IPS-20b (cell line): ENCODE measurements around the gene M1AP.
A peak's percentile ranks its signal among the peaks of the same experiment; 100 is the strongest.

Experiments
- H3K27ac ChIP-seq: one replicate; pipeline ENCODE4 v1.5.1; 2013; ENCODE audit warnings: low read length
- H3K27me3 ChIP-seq: 2 replicates; pipeline ENCODE4 v1.6.1; 2013; ENCODE audit warnings: mild to moderate bottlenecking, low read length, inconsistent platforms; ENCODE audit not compliant: insufficient read depth
- H3K36me3 ChIP-seq: 2 replicates; pipeline ENCODE4 v1.6.1; 2013; ENCODE audit warnings: low read depth, mild to moderate bottlenecking, inconsistent platforms, low read length, moderate library complexity; ENCODE audit not compliant: insufficient read depth
- H3K4me1 ChIP-seq: 2 replicates; pipeline ENCODE4 v1.6.1; 2013; ENCODE audit warnings: mild to moderate bottlenecking, control low read depth, inconsistent platforms, low read length, moderate library complexity; ENCODE audit not compliant: insufficient read depth
- H3K4me3 ChIP-seq: 2 replicates; pipeline ENCODE4 v1.5.1; 2013; ENCODE audit warnings: mild to moderate bottlenecking, low read length, inconsistent platforms
- H3K9ac ChIP-seq: 2 replicates; pipeline ENCODE4 v1.6.1; 2013; ENCODE audit warnings: low read depth, mild to moderate bottlenecking, inconsistent platforms, low read length, moderate library complexity
- H3K9me3 ChIP-seq: 2 replicates; pipeline ENCODE4 v1.6.1; 2013; ENCODE audit warnings: mild to moderate bottlenecking, low read depth, low read length, inconsistent platforms; ENCODE audit not compliant: insufficient read depth

The M1AP gene

DNA sequence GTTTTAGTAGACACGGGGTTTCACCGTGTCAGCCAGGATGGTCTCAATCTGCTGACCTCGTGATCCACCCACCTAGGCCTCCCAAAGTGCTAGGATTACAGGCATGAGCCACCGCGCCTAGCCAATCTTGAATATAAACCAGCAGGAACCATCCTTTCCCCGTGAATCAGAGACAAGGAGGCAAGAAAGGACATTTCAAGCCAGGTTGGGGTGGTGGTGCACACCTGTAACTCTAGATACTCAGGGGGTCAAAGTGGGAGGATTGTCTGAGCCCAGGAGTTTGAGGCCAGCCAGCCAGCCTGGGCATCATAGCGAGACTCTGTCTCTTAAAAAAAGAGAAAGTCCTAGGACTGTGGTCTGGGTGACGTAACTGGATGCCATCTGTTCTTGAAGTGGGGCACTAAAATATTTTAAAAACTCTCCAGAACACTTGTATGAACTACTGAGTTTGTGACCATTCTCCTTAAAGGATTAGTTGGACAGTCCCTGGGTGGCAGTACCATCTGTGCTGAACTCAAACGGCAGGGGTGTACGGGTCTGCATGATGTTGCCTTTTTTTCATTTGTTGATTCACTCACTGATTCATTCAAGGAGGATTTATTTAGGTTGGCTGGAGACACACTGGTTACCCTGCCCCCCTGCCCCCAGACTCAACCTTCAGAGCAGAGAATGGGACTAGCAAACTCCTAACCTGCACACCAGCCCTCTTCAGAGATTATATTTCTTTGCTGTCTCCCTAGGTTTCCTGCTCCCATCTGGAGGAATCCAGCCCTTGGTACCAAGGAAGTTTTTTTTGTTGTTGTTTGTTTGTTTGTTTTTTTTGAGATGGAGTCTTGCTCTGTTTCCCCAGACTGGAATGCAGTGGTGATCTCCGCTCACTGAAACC lies 136.8 kb downstream of the M1AP start:
- Histone ChIP-seq H3K27ac (no peak overlapping the region), H3K9me3 (peaks cover 2% of the 10 kb centered on the region; the same call in 1 of the 2 replicates), H3K27me3 (peaks cover 91% of the 10 kb centered on the region), H3K36me3 (no peaks in the 10 kb centered on the region), H3K4me3 (no peak overlapping the region), H3K9ac (no peak overlapping the region), H3K4me1 (peaks cover 8% of the 10 kb centered on the region; the same call in 1 of the 2 replicates)

DNA sequence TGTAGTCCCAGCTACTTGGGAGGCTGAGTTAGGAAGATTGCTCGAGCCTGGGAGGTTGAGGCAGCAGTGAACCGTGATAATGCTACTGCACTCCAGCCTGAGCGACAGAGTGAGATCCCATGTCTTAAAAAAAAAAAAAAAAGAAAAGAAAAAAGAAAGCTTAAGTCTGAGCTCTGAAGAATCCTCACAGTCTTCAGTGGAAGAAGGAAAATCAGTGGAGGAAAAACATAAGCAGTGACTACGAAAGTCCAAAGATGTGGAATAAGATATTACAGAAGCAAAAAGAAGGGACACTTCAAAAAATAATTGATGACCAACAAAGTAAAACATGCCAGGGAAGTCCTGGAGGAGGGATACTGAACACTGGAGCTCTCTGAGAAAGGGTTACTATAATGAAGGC lies 137.9 kb downstream of the M1AP start:
- Histone ChIP-seq H3K27ac (no peak overlapping the region), H3K27me3 (peaks cover 91% of the 10 kb centered on the region), H3K9ac (no peak overlapping the region), H3K9me3 (no peaks in the 10 kb centered on the region), H3K4me3 (no peak overlapping the region), H3K4me1 (peaks cover 8% of the 10 kb centered on the region; the same call in 1 of the 2 replicates), H3K36me3 (peaks cover 8% of the 10 kb centered on the region; the same call in 1 of the 2 replicates)

DNA sequence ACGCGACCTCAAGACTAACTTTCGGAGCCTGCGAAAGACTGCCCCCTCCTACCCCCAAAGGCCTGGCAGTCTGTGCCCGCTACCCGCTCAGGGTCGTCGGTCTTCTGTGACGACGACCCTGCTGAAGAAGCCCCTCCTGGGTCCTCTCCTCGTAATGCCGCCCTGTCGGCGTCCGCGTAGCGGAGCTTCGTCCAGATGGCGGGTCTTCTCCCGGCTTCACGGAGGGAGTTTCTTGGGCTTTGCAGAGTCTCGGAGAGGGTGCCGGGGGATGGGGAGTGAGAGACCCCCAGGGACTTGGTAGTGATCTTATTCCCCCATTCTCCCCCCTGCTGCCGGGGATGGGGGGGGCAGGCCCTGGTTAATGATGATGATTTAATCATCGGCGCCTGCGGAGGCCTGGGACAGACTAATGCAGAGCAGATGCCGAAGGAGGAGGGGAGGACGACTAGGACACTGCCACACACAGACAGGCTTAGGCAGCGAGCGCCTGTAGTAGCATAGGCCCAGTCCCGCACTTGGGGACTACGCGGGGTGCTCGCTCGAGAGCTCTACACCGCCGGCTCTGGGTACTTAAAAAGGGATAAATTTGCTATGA lies 140.1 kb downstream of the M1AP start:
- Histone ChIP-seq H3K9me3 (no peaks in the 10 kb centered on the region), H3K4me3 (peak overlapping the region; percentile 100), H3K27ac (peak overlapping the region; percentile 96), H3K4me1 (peaks cover 8% of the 10 kb centered on the region; the same call in 1 of the 2 replicates), H3K27me3 (peaks cover 91% of the 10 kb centered on the region), H3K36me3 (peaks cover 11% of the 10 kb centered on the region; the same call in 1 of the 2 replicates), H3K9ac (peak overlapping the region; percentile 99; the same call in 1 of the 2 replicates)
